HG02678 (cell line): ENCODE data around the gene CALU.

ENCODE experiments used
- ATAC-seq: cut with Tn5 transposase; IDR thresholded peaks from one replicate; pipeline ENCODE4 v1.9.1; 2021; ENCODE audit warnings: mild to moderate bottlenecking, moderate library complexity; ENCODE audit not compliant: unreplicated experiment

The CALU gene

DNA sequence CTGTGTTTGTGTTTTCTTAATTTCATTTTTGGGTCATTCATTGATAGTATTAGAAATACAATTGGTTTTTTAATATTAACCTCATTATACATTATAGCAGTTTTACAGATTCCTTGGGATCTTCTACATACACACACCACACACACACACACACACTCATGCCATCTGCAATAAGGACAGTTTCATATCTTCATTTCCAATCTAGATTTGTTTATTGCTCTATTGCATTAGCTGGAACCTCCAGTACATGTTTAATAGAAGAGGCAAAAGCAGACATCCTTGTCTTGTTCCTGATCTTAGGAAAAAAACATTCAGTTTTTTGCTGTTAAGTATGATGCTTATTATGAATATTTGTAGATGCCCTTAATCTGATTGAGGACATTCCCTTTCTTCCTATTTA lies 17.8 kb upstream of the CALU start:
- ATAC-seq: no peak

- ATAC-seq: no peak
Observed at GRCh38 chr7:128724743-128725142, 14.4 kb upstream of the CALU start.

DNA sequence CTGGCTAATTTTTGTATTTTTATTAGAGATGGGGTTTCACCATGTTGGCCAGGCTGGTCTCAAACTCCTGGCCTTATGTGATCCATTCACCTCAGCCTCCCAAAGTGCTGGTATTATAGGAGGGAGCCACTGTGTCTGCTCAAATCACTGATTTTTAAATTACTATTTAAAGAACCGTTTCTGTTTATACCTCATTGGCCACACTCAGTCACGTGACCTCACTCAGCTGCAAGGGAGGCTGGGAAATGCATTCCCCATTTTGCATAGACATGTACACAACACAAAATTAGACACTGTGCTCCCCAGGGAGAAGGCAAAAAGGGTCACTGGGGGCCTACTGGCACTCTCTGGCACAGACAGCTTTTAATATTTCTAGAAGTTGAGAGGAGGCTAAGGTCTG lies 13.6 kb upstream of the CALU start:
- no peak for ATAC-seq

DNA sequence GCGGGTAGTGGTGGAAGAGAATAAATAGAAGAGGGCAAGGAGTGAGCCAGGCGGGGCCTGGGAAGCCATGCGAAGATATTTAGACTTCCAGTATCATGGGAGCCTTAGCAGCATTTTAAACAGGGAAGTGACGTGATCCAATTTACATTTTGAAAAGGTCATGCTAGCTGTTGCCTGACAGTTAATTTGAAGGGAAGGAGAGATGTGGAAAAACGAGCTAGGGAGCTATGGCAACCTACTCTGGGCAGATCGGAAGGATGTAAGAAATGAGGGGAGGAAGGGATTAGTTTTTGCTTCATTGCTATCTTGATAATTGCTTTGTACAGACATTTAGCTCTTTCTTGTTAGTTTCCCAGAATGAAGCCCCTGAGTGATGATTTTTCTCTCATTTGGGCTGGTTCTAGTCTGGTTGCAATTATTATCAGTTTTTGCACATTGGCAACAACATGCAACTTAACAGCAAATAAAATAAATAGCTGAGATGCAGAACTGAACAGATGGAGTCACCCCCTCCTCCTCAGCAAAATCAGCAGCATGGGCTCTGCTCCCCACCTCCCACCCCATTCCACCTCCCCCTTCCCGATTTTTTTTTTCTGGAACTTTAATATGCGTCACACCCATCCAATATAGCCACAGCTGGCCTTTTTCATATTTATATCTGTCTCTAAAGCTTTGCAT lies 13.0 kb upstream of the CALU start:
- no peak for ATAC-seq

- ATAC-seq: no peak
Observed at GRCh38 chr7:128726737-128727072, 12.5 kb upstream of the CALU start.

GRCh38 chr7:128727239-128727638 lies 11.9 kb upstream of the CALU start:
- ATAC-seq: no peak

DNA sequence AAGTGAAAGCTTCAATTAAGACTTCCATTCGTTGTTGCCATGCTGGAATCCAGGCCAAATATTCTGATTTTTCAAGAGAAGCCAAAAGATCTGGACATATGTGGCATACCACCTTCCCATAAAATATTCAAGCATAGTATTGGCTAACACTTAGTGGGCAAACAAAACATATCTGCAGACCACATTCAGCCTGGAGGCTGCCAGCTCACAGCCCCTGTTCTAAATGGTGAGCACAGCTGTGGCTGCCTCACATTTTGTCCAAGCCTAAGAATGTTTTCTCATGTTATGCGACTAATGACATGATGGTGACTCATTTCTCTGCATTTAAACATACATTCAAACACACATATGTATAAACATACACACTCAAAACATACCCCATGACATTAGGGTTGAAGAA lies 10.6 kb upstream of the CALU start:
- ATAC-seq: no peak

GRCh38 chr7:128729494-128729893 lies 9.7 kb upstream of the CALU start:
- ATAC-seq: no peak

- ATAC-seq: no peak
Observed at GRCh38 chr7:128731184-128731583, 8.0 kb upstream of the CALU start.

GRCh38 chr7:128732521-128733277 lies 6.5 kb upstream of the CALU start:
- ATAC-seq: no peak

DNA sequence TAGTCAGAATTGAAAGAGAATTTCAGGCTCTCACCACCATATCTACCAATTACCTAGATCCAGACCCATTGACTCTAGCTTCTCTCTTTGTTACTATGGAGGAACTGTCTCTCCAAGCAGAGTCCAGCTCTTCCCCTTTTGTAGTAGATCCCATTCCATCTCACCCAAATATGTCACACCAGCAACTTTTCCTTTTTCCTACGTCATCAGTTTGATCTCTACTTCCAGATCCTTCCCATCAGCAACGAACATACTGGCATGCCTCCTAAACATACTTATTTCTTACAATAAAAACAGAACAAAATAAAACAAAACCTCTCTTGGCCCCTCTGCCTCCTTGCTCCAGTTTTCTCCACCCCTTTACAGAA lies 5.9 kb upstream of the CALU start:
- ATAC-seq: no peak

DNA sequence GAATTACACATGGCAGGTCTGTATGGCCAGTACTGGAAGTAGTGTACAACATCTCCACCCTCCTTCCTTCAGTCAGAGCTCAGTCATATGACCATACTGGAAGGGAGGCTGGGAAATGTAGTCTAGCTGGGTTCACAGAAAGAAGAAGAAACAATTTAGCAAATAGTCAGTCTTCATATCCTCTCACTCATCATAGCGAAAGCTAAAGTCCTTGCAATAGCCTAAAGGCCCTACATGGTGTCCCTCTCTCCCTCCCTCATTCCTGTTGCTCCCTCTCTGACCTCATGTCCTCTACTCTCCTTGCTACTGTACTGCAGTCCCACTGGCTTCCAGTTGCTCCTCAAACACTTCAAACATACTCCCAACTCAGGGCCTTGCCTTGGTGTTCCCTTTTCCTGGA lies 4.3 kb upstream of the CALU start:
- no peak for ATAC-seq

- no peak for ATAC-seq
Observed at GRCh38 chr7:128735436-128735835, 3.7 kb upstream of the CALU start.

GRCh38 chr7:128737441-128737840 lies 1.7 kb upstream of the CALU start:
- ATAC-seq: no peak

DNA sequence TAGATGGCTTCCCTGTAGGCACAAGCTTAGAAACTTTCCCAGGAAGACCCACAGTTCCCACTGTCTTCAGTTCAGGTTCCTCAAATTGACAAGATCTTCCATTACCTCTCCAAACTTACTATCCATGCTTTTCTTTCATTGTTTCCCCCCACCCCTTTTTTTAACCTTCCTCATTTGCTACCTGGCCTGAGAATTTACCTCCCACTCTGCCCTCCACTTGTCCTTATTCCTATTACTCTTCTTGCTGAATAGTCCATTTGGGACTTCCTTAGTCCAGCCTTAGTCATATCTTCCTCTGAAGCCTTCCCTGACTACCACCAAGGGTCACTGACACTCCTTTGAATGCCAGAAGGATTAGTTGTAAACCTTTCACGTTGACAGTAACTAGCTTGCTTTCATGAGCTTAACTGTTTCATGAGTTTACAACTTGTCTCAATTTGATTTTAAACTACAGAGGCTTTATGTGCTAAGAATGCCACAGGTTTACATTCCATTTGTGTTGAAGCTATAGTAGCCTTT lies 1.2 kb upstream of the CALU start:
- no peak for ATAC-seq

DNA sequence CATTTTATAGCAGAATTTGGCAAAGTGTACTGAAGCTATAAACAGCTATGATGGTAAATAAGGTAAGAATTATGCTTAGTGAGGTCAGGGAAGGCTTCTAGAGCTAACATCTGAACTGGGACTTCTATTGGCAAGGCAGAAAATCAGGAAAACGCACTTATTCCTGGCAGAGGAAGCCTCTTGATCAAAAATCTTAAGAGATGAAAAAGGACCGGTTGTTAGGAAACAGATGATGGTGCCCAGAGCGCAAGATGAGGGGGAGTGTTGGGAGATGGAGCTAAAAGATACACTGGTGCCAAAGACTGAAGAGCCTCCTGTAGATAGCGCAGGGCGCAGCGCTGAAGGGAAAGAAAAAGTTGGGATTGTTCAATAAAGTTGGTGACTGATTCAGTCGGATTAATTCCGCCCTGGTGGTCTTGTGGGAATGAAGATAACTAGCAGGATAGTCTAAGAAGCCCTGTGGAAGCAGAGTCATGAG lies 550 bp upstream of the CALU start:
- ATAC-seq: no peak

DNA sequence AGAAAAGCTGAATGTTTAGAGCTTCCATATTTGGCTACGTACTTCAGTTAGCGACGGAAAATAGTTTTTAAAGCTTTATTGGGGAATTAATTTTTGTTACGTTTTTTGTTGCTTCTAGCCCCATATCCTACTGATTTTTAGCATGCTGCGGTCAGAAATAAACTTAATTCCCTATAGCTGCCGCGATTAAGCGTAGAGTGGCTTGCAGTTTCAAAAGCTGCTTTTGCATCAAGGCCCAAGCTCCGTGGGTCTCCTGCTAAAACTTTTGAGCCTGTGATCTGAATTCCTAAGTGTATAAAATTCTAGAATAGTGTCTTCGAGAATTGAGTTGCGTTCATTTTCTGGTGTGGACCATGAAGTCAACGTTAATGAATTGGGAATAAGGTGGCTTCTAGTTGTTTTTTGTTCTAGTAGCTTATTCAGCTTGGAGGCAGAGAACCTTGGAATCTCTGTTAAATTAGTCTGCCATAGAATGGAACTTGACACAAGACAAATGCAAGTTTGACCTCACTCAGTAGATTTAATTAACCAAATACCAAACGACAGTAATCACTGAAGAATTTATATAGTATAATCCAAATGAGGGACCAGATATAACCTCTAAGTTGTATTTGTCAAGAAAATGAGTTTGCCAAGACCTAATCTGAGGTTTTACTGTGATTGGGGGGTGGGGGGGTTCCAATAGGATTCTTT lies 977 bp downstream of the CALU start:
- ATAC-seq: no peak

- ATAC-seq: no peak
Observed at GRCh38 chr7:128740996-128741395, 1.8 kb downstream of the CALU start.

GRCh38 chr7:128741491-128741890 lies 2.3 kb downstream of the CALU start:
- ATAC-seq: no peak

- no peak for ATAC-seq
Observed at GRCh38 chr7:128742206-128742605, 3.0 kb downstream of the CALU start.

- no peak for ATAC-seq
Observed at GRCh38 chr7:128743112-128743772, 4.1 kb downstream of the CALU start.
